ENCODE data around the gene RARA.

GRCh38 chr17:40335620-40336019, 26.6 kb downstream of the RARA start:
- TF ChIP-seq CTCF (IDR thresholded peaks at IDR 0.05) = no peak
- no peak for TF ChIP-seq POLR2A (IDR thresholded peaks at IDR 0.05)
- no peak for TF ChIP-seq EP300 (IDR thresholded peaks at IDR 0.05)

All from suprapubic skin (tissue), 3 donors.